Activated CD4-positive, alpha-beta T cell treated with anti-CD3 and anti-CD28 coated beads, Interleukin-2, amount 50 U/mL, for 4 hours (primary cell): ENCODE results near the gene LRMDA.

Source experiments
- DNase-seq, 2 experiments: peaks; one replicate each; pipeline ENCODE4 v3.0.0-alpha.2; 2020

The LRMDA gene

DNA sequence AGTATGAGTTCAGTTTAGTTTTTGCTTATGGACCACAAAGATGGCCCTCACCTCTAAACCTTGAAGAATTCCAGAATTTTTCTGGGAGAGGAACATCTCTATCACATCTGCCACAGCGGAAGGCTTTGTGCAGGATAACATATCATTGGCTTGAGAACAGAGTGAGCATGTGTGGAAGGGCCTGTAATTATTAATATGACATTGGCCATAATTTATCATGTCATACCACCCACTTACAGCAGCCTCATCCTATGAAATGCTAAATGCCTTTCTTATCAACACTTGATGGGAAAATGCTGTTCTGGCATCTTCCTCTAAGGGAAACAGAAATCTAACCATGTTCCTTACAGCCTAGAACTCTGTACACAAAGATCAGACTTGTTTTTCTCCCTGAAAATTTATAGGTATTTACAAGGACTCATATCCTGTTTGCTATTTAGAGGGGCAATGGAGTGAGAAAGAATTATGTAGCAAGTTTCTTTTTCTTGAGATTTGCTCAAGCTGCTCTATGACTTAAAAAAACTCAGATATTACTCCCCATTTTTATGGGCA is 817.3 kb downstream of the LRMDA start:
- DNase-seq, result no peak

DNA sequence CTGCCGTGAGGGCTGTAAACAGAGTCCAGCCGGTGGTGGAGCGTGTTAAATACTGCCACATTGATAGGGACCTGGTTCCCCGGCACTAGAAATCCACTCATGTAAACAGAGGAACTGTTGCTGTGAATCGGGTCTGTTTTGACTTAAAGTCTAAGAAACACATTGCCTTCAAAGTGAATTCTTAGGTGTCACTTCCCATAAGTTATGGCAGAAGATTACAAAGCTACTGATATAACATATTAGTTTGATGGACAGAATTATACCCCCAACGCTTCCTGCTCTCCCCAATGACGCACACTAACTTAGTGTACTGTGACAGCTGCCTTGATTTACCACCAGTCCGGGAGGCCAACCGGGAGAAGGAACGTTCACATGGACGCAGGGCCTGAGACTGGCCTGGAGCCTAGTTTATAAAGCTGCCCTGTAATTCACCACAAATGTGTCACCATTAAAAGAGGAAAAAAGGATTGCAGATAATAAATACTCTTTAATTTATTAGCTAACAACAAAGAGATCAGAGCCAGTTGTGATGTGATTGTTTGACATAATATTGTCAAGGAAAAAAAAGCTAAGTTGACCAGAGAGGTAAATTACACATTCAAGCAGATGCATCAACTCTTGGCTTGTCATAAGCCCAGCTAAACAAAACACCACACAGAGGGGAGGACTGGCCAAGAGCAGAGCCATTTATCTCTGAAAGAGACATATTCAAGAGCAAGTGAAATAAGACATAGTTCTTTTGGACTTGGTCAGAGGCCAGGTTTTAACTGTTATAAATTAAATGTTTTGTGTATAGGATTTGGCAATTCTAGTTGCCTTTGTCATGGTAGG is 820.6 kb downstream of the LRMDA start:
- DNase-seq, result no peak

DNA sequence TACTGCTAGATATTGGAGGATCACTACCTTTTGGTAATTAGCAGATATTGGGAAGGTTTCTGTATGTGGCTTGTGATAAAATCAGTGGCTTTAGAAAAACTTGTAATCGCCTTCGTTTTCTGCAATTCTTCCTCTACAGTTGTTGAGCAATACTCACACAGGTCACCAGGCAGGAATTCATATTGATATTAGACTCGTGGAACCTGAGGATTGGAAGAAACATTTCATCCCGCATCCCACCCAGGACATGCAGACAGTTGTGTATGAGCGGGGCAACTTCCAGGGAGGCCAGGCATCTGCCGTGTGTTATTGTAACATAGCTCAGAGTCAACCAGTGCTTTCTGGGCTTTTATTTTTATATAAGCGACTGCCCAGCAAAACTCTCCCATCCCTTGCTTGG is 821.3 kb downstream of the LRMDA start:
- DNase-seq, result no peak

DNA sequence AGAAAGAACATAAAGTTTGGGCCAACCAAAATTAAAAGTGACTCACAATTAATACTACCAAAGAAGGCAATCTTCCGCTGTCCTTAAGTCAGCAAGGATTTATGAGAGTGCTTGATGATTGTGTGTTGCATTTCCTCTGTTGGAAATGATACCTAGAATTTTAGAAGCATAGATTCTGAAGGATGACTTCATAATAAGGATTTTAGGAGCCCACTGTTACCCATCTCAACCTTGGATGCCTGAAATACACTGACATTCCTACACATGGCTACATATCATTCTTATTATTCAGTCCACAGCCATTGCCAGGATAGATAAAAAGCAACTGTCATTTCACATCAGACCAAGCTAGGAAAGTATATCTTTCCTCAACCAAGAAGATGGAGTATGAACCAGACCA is 823.8 kb downstream of the LRMDA start:
- DNase-seq, result no peak

DNA sequence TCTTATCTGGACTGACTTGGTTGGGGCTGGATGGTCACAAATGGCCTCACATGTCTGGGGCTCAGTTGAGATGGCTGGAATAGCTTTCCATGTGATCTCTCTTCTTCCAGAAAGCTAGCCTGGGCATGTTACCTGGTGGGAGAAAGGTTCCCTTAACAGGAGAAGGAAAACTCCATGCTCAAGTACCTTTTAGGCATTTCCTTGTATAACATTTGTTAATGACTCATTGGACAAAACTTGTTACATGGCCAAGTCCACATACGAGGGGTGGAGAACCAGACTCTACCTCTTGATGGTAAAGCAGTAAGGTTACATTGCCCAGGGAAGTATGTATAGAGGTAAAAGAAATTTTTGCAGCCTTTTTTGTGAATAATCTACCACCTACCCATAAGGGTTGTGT is 826.4 kb downstream of the LRMDA start:
- DNase-seq, result no peak

DNA sequence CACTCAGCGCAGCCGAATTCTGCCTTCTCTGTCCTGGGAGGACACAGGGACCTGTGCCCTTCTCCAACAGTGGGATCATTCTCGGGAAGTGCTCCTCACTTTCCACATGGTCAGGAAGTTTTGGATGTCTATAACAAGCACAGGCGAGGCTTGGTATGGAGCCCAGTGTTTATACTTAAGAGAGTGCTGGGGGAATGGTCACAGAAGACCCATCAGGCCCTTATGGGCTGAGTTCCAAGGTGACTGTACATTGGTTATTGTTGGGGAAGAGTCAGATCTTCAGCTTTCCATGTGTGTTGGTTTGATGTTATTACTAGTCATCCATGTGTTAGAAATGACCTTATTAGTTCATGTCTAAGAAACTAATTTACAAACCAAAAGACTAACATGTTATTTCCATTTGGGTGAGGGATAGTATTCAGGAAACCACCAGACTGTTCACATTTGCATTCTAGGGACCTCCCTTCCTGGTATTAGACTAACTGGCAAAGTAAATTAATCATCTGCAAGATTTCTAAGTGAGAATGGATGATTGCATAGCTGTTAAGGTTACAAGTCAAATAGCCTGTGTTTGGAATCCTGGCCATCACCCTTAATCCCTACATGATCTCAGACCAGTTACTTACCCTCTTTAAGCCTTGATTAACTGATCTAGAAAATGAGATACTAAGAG is 834.2 kb downstream of the LRMDA start:
- no peak for DNase-seq

DNA sequence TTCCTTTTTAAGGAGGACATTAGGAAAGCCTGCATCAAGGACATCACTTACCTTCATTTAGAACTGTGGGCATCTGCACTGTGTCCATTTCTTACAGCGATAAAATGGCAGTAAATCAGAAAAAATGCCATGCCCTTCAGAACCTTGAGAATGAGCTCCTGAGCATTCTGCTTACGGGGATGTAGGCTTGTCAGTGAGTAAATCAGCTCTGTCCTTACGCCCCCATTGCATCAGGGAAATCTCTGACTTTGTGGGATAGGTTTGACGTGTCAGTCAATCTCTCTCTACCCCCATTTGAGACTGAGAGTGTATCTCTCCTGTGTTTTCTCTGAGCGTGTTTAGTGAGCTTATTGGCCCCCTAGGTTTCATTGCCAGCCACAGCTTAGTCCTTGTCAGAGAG is 837.1 kb downstream of the LRMDA start:
- no peak for DNase-seq

DNA sequence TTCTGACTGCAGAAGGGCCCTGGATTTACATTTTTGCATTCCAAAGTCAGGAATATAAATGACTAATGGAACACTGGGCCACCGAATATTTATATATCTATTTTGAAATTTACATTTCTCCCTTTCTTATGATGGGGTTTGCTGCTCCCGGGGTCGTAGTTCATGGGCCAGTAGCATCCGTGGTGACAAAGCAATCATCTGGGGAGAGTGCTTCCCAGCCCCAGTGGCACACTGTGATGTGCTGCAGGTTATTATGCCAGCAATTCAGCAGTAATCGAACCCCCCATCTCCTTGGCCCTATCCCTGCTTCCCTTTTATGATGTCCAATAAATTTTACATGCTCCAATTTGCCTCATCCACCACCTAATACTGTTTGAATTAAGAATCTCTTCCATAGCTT is 837.5 kb downstream of the LRMDA start:
- DNase-seq, result no peak

DNA sequence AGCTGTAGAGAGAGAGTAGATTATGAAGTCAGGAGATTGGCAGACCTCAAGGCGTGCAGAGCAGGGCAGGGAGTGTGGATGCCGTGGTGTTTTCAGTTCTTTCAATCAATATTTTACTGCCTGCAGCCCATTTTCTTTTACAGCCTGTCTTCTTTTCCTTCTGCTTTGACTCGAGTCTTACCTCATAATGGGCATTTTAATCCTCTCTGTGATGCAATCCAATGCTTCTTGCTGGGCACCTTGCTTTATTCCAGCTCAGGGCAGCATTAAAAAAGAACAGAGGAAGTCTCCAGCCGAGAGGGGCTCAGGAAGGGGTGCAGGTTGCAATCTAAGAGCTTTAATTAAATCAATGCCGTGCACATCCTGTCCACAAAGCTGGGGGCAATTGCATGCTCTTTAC is 839.0 kb downstream of the LRMDA start:
- no peak for DNase-seq

DNA sequence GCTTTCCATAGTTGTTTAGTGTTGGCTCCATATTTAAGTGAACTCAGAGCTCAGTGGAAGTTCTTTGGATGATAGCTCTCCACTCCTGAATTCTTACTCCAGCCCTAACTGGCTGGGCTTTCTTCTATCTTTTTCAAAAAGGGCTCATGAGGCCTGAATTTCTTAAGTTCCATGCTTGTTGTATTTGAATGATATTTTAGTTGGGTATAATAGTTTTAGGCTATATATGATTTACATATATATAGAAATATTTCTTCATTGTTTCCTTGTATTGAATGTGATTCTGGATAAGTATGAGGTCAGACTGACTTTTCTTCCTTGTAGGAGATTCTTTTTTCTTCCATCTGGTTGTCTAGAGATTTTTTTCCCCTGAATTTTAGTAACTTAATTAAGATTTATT is 843.5 kb downstream of the LRMDA start:
- no peak for DNase-seq

DNA sequence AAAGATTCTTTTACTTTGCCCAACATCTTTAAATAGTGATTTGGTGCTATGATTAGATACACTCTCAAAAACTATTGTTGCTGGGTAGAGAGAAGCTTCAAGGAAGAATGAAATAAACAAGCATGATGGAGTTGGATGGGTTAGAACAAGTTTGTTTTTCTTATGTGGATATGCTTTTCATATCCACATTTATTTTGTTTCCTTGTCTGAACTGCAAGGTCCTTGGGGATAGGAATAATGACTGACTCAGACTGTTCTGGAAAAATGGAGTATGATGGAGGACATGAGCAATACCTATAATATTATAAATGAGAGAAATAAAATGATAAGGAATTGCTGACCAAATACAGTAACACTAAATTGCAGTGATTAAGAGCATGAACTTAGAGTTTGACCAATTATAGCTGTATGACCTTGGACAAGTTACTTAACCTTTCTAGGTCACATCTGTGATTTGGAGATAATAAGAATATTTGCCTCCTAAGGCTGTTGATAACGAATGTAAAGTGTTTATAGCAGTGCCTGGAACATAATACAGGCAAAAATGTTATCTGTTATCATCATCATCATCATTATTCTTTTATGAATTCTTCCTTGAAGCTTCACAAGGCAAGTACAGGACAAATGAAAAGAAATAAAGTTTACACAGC is 847.5 kb downstream of the LRMDA start:
- DNase-seq, result no peak

DNA sequence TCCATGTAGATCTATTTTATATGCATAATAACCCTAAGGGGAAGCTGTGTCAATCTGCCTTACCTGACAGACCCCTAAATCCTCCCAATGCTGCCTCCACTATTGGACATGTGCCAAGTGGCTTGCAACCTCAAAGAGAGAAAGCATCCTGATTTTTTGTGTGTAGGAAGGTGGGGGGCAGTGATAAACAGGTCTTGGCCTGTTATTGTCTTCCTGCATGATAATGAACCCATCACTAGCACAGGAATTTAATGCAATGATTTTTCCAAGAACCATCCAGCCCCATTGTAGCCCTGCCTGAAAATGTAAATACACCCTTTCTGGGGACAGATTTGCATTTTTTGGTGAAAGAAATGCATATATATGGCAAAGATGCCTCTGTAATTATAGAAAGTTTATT is 850.2 kb downstream of the LRMDA start:
- no peak for DNase-seq

DNA sequence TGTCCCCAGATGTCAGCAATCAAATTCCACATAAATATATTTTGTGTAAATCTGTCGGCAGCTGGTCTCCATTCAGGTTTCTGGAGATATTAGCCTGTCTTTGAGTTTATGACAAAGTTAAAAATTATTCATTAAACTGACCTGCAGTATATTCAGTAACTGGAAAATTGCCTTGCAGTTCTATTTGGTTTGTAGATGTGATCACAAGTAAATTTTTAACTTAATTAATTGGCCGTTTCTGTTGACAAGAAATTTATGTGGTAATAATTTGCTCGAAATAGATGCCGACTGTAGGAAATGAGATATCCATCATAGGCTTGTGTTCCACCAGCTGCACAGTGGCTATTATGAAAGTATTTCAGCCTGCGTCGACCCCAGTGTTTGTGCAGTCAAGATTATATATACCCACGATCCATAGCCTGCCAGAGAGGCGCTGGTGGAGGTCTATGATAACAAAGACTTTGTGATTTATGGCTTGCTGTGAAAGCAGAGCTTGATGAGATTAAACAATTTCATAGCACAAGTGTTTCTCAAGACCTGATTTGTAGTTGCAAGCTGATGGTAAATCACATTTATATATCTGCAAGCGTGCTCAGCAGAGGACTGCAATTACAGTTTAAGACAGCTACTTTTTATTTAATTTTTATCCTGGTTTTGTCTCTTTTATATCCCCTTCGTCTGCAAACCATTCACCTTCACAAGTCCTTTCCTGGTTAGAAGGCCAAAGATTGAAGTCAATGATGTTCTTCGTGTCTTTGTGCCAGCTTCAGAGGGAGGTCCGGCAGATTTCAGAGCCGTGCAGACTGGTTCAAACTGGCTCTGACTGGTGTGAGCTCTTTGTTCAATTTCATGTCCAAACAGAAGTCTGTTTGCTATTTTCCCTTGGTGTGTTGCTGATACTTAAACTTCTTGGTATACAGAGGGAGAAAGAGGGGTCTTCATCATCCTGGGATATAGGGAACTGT is 850.9 kb downstream of the LRMDA start:
- DNase-seq, result no peak

DNA sequence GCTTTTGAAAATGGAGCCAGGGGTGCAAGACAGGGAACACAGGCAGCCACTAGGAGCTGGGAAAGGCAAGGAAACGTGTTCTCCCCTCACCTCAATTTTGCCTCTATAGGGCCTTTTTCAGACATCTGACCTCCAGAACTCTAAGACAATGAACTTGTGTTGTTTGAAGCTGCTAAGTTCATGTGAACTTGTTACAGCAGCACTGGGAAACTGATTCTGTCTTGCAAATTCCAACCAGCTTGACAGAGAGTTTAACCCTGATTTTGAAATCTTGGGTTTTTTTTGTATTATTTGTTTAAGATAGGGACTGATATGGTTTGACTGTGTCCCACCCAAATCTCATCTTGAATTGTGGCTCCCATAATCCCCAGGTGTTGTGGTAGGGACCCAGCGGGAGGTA is 852.9 kb downstream of the LRMDA start:
- no peak for DNase-seq

DNA sequence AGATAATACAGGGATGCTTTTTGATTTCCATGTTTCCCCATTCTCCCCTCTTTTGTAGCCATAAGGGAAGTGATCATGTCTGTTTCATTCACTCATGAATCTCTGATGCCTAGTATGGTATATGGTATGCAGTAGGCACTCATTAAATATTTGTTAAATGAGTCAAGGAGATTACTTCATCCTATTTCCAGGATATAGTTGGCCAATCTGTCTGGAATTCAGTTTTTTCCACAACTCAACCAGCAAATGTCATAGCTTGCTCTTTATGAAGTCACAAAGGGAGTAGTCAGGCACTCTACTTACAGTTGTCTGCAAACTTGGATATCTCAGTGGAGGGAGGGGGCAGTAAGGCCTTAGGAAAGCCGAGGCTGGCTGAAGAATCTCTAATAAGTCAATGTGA is 853.6 kb downstream of the LRMDA start:
- no peak for DNase-seq

DNA sequence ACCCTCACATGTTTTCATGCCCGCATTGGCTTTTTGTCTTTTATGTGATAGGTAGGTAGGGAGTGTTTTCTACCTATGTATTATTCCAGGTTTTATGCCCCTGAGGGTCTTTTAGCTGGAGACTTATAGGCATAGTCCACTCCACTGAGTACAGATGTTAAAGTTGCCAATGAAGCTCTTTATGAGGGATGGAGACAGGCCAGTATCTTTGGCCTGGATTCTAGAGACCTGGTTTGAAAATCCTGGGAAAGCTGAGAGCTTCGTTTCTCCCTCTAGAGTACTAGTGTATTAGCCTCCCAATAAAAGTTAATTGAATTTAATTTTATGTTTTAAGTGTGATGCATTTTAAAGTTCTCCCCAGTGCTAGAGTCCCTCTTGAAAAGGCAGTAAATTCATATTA is 854.1 kb downstream of the LRMDA start:
- DNase-seq, result no peak

DNA sequence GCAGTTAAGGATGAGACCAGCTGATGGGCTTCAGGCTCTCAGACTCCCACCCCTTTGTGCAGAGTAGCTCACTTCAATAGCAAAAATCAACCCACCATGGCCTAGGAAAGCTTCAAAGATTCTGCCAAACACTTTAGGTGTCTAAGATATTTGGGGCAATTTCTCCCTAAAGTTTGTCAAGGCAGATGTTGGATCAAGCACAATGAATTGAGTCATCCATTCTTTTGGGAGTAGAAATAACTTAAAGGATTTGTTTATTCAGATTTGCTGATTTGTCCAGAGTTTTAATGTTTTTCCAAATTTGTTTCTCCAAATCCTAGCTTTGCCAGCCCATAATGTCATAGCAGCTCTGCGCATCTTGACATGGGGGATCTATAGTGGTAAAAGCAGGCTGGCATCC is 855.1 kb downstream of the LRMDA start:
- no peak for DNase-seq

DNA sequence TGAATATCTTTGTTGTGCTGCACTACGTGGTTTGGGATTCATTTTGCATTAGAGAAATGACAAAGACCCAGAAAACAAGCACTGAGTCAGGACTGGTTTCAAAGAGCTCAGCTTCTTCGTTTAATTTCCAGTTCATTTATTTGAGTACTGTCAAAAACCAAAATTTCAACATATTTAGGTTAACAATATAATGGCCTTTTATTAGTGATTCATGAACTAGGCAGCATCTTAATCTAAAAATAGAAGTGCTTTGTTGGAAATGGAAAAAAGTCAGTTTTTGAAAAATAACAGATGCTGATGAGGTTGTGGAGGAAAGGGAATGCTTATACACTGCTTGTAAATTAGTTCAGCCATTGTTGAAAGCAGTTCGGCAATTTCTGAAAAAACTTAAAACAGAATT is 856.4 kb downstream of the LRMDA start:
- DNase-seq, result no peak

DNA sequence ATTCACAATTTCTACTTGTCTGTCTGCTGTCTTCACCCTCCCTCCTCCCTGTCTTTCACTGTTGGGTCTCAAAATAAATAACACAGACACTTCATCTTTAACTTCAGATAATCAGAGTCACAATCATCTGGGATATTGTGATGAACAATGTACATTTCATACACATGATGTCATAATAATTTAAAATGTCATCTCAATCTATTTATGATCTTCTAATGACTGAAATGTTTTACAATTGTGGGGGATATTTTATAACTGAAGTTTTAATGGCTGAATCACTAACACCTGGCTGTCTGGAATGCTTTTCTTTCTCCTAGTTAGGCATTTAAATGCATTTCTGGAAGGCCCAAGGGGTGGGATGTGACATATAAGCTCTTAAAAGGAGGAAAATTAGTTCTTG is 859.8 kb downstream of the LRMDA start:
- DNase-seq, result no peak

DNA sequence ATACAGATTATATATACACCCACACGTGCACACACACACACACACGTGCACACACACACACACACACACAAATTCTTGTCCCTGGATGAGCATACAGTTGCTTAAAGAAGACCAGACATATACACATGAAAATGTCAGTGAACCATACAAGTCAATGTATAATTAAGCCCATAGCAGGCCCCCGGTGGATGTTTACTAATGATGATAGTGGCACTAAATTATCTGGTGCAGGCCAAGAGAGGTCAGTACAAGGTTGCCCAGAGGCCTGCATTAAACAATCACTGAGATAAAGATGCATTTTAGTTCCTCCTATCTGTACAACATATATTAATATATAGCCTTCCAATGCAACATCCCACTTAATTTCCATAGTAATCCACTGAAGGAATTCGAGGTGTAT is 860.5 kb downstream of the LRMDA start:
- no peak for DNase-seq

DNA sequence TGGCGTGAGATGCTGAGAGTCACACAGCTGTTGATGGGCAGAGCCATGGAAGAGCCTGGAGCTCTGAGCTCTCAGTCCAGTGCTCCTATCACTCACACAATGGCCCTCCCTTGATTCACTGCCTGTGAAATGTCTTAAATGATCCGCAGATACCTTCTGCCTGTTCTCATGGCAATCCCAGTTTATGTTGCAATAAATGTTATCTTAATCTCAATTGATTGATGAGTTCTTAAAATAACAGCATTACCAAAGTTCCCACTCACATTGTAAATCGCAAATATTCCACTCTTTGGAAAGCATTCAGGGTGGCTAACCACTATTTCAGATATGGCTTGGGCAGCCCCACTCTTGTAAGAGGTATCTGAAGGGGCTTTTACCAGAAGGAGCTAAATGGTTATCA is 865.5 kb downstream of the LRMDA start:
- no peak for DNase-seq

DNA sequence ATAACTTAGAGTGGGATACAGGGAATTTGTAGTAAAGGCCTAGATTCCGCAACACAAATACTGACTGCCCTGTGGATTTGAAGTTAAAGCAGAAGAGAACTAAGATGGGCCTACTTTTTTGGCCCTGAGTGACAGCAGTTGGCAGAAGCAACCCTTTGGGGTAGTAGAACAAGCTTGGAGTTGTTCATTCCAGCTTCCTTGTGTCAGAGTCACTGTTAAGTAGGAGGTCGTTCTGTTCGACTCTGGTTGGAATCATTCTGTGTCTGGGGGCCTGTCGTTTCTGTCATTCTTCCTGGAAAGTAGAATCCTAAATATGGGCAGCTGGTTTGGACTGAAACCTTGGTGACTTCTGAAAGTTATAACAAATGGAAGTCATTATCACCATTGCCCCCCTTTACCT is 865.9 kb downstream of the LRMDA start:
- DNase-seq, result no peak

DNA sequence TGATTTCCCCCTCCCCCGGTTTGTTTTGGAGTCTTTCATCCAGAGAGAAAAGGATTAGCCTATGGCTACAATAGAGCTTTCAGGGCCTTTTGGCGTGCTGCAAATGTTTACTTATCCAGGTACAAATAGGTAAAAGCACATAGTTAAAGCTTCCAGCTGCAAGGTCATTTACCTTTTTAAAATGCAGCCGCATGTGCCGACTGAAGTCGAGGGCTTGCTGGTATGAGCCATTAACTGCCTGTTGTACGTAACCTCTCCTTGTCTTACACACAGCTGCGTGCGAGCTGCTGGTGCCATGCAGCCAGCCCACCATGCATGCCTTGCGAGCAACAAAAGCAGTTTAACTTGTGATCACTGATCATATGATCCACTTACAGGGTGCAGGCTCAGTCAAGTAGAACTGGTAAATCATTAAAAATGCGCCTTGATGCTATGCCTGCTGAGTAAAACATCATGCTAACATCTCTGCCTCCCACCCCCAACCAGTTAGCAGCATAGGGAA is 866.4 kb downstream of the LRMDA start:
- DNase-seq, result no peak
